AG09309 (cell line): ENCODE data around the gene CMSS1.

Source experiments
- DNase-seq: peaks from one replicate; pipeline ENCODE4 v3.0.0-alpha.2; 2010; ENCODE audit warnings: low read depth
- H3K4me3 ChIP-seq: 2 replicates; pipeline ENCODE4 v1.5.1; 2011; ENCODE audit warnings: mild to moderate bottlenecking, low read depth, low read length, moderate library complexity; ENCODE audit not compliant: control insufficient read depth
- TF ChIP-seq, protein P1 (sequence below): IDR thresholded peaks from 2 replicates; pipeline ENCODE4 v1.5.1; 2011; ENCODE audit warnings: mild to moderate bottlenecking, low read depth, low read length, inconsistent platforms; ENCODE audit not compliant: insufficient read depth, control insufficient read depth; ENCODE audit errors: missing control alignments

CMSS1 gene

DNA sequence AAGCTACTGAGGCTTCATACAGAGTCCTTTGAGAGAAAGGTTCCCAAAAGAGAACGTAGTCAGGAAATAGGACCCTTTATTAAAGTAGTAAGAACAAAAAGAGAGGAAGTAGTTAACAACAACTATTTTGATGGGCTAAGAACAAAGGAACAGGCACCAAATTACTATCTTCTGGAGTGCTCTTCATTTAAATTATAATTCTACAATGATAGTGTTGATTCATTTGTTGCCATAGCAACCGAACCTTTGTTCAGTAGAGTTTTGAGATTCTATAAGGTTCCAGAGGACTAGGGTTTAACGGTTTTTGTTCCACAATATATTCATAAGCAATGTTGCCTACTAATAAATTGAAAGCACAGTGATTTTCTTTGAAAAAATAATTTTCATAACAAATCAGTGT, 78.8 kb downstream of the CMSS1 start:
- no peak overlapping the region for H3K4me3 ChIP-seq
- no peak for DNase-seq
- TF ChIP-seq, protein P1, sequence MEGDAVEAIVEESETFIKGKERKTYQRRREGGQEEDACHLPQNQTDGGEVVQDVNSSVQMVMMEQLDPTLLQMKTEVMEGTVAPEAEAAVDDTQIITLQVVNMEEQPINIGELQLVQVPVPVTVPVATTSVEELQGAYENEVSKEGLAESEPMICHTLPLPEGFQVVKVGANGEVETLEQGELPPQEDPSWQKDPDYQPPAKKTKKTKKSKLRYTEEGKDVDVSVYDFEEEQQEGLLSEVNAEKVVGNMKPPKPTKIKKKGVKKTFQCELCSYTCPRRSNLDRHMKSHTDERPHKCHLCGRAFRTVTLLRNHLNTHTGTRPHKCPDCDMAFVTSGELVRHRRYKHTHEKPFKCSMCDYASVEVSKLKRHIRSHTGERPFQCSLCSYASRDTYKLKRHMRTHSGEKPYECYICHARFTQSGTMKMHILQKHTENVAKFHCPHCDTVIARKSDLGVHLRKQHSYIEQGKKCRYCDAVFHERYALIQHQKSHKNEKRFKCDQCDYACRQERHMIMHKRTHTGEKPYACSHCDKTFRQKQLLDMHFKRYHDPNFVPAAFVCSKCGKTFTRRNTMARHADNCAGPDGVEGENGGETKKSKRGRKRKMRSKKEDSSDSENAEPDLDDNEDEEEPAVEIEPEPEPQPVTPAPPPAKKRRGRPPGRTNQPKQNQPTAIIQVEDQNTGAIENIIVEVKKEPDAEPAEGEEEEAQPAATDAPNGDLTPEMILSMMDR: no peak

DNA sequence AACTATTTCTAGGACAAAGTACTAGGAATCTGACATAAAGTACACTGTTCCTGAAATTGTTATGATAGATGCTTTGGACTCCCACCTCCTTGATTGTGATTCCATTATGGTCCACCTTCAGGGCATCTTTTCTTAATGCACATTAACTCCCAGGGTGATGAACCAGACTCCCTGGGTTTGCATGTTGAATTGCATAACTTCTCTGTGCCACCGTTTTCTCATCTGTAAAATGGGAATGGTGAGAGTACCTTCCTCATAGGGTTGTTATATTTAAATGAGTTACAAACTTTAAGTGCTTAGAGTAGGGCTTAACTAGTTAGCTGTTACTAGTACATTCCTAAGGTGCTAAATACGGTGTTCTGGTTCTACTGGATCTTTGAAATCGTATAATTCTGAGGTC, 81.9 kb downstream of the CMSS1 start:
- H3K4me3 ChIP-seq: no peak overlapping the region
- DNase-seq: no peak
- TF ChIP-seq, protein P1: no peak

DNA sequence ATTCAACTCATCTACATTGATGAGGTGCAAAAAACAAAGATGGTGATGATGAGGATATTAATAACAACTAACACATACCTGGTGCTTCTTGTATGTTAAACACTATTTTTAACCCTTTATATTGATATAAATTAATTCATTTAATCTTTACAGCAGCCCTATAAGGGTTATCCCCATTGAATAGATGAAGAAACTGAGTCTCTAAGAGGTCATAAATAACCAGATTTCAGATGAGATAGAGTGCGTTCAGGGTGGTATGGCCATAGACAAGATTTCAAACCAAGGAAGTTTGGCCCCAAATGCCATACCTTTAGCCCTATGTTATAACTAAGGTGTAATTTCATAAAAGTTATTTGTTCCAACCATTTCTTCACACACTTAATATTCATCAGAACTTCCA, 82.6 kb downstream of the CMSS1 start:
- H3K4me3 ChIP-seq: no peak overlapping the region
- TF ChIP-seq, protein P1: no peak
- no peak for DNase-seq

DNA sequence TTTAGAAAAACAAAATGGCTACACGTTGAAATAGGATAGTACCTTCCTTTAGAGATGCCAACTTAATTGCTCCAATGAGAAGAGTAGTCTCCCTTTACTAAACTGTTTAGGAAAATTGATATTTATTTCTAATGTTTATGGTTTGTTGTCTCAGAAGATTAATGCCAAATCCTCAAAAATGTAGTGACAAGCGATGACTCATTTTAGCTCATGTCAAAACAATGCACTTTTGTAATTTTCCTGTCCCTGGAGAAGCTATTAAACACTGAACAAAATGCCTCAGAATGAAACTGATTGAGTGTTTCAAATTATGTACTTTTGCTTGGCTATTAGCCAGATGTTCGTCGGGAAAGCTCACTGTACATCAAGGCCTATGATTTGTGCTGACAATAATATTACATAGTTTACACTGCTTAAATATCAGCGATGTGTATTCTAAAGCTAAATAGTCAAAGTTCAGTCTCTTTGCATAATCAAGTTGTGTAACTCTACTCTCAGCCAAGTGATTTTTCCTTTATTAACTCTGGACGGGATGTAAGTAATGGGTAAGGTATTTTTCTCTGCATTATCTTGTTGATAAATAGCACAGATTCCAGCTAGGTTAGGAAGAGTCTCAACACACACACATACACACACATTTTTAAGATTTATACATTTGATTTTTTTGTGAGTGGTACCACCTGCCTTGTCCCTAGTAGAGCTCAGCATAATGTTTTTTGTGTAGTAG, 83.7 kb downstream of the CMSS1 start:
- TF ChIP-seq, protein P1: no peak
- no peak overlapping the region for H3K4me3 ChIP-seq
- no peak for DNase-seq

DNA sequence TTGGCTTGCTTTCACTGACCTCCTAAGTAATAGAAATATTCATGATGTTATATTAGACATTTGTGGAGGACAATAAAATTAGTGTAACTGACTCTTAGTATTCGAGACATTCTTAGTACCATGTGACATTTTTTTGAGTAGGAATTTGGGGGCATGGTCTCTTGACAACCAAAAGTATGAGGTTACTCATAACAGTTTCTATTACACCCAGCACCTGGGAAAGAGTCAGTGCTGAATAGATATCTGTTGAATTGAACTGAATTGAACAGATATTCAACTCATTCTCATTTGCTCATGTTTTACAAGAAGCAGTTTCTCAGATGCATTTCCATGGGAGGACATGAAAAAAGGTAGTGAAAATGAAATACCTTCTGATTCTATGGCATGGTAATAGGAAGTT, 84.4 kb downstream of the CMSS1 start:
- no peak for DNase-seq
- TF ChIP-seq, protein P1: no peak

DNA sequence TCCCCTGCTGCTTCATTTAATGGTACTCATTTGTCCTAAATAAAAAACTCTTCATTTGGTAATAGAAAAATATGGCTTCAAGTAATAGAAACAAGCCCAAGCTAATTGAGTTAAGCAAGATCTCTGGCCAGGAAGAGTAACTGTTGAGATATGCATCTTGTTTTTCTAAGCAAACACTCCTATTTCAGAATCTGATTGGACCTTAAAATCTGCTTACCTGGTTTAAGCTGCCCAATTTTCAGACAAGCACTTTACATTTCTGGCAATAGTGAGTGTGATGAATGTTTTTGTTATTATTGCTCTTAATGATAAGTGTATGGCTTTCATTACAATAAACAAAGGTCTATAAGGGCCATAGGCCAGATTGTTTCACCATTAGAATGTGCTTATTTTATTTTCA, 86.2 kb downstream of the CMSS1 start:
- TF ChIP-seq, protein P1: no peak
- no peak for DNase-seq
- H3K4me3 ChIP-seq: no peak overlapping the region

More for the DNA sequence above, 84.4 kb downstream of the CMSS1 start:
- no peak overlapping the region for H3K4me3 ChIP-seq

DNA sequence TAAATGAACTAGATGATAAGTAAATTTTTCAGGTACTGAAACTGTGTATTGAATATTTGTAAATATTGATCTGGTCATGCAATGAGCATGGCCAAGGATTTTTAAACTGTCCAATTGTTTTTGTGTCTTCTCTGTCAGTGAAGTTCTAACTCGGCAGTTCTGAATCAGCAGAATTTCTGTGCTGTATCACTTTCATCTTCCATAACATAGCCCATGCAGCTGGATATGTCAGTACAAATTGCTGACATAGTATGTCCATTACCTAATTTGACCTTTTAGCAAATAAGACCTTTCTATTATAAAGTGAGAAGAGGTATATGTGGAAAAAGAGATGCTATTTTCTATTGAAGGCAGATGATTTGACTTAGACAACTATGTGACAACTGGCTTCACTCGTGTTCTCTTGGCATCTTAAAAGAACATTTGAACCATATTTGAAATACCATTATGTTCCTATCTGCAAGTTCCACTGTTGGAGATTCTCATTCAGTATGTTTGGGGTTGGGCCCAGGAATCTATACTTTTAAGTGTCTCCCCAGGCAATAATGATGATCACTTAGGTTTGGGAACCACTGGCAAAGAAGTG, 90.4 kb downstream of the CMSS1 start:
- no peak overlapping the region for H3K4me3 ChIP-seq
- no peak for DNase-seq
- TF ChIP-seq, protein P1: no peak
